T follicular helper cell (primary cell): Measurements from ENCODE around the gene ETV3.

Source experiments
- DNase-seq: peaks from one replicate; pipeline ENCODE4 v3.0.0-alpha.2; 2020; ENCODE audit warnings: low read depth

The ETV3 gene

DNA sequence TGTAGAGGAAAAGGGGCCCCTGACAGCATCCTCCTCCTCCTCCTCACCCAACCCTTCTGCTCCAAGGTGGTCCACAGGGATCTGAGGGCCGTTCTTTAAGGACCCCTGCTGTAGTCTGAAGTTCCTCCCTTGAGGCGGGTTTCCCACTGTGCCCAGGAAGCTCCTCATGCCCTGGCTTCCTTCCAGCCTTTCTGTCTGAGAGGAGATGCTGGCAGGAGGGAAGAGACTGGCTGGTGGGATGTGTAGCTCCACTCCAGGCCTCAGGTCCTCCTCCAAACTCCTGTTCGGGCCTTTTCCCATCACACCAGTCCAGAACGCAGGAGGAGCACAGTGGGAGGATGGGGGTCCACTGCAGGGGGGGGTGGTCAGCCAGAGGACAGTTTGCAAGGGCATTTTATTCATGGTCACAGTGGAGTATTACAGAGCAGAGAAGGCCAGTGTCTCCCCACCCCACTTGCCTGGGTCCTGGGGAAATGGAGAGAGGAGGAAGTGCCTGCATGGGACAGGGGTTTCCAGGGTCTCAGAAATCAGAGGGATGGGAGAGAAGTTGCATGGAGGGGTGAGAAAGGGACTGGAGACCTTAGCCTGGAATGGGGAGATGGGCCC lies 46.4 kb downstream of the ETV3 start:
- no peak for DNase-seq

DNA sequence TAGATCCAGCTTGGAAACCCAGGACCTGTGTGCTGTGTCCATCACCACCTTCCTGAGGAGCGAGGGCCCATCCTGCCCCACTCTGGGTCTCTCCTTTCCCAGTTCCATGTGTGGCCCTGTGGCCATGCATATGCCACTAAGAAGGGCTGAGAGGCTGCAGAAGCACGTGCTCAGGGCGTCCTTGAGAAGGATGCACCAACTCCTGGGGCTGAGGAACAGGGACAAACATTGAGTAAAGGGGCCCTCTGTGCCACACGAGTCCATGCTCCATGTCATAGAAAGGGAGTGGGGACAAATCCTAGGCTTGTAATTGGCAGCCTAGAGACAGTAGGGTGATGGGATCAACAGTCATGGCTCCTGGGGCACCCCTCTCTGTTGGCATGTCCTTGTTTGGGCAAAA lies 47.0 kb downstream of the ETV3 start:
- no peak for DNase-seq

DNA sequence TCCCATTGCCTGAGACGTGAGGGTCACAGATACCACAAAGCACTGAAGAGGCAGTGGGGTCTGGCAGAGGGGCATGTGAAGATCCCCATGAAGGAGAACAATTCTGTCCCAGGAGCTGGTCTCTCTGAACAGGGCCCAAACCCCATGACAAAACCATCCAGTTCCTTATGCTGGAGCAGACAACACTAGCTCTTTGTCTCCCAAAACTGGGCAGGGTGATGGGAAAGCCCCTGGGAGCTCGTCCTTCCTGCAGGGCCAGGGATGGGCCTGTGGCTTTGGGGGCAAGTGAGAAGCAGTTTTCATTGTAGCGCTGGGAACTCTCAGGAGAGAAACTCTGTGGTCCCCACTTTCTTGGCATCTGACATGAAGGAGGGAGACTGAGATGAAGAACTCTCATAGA lies 47.4 kb downstream of the ETV3 start:
- DNase-seq, result no peak

DNA sequence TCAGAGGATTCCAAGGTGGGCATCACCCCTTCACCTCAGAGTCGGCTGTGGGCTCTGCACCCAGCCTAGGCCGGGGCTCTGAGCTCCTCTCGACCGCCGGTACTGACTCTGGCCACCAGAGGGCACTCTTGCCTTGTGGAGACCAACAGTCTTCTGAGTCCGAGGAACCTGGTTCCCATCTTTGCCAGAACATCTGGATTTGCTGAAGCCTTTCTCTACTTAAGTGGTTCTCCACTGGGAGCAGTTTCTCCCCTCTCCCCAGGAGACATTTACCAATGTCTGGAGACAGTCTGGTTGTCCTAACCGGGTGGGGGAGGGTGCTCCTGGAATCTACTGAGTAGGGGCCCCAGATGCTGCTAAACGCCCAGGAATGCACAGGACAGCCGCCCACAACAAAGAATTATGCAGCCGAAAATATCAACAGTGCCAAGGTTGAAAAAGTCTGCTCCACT lies 48.0 kb downstream of the ETV3 start:
- peak; percentile 79 for DNase-seq

DNA sequence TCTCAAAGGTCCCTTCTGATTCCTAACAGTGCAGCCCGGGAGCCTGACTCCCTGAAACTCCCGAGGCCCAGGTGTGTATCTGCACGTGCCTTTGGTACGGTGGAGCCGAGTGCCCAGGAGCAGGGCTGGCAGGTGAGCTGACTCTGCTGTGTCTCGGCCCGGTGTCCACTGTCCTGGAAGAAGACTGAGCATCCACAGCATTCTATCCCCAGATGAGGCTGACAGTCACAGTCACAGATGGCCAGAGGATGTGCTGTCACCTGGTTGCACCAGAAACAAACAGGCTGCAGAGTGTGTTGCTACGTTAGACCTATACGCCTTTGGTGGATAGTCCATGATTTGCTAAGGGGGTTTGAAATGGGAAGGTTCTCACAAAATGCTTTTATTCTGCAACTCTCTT lies 48.4 kb downstream of the ETV3 start:
- DNase-seq, result no peak

DNA sequence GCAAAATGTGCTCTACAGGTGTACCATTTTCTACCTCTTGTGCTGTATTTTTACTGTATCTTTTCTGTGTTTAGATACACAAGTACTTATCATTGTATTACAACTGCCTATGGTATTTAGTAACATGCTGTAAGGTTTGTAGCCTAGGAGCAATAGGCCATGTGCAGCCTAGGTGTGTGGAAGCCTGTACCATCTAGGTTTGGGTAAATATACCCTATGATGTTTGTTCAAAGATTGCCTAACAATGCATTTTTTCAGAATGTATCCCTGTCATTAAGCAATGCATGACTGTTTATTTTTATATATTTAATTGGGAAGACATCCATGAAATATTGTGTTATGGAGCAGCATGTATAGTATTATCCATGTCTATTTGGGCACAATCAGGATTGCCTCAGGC lies 49.6 kb downstream of the ETV3 start:
- DNase-seq, result no peak

DNA sequence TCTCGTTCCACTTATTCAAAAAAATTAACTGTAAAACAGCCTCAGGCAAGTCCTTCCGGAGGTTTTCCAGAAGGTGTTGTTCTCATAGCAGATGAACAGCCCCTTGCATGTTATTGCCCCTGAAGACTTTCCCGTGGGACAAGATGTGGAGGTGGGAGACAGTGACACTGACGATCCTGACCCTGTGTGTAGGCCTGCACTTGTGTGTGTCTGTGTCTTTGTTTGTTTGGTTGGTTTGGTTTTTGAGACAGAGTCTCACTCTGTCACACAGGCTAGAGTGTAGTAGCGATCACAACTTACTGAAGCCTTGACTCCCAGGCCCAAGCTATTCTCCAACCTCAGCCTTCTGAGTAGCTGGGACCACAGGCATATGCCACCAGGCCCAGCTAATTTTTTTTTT lies 51.2 kb downstream of the ETV3 start:
- no peak for DNase-seq

DNA sequence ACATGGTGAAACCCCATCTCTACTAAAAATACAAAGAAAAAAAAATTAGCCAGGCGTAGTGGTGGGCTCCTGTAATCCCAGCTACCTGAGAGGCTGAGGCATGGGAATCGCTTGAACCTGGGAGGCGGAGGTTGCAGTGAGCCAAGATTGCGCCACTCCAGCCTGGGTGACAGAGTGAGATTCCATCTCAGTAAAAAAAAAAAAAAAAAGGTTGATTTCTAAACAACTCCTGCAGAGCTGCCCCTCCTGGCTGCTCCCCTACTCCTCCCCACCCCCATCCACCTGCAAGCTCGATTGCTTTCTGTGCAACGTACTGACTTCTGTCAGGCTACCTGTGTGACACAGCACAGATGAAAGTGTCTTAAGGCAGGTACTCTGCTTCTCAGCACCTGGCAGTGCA lies 51.9 kb downstream of the ETV3 start:
- DNase-seq, result no peak

DNA sequence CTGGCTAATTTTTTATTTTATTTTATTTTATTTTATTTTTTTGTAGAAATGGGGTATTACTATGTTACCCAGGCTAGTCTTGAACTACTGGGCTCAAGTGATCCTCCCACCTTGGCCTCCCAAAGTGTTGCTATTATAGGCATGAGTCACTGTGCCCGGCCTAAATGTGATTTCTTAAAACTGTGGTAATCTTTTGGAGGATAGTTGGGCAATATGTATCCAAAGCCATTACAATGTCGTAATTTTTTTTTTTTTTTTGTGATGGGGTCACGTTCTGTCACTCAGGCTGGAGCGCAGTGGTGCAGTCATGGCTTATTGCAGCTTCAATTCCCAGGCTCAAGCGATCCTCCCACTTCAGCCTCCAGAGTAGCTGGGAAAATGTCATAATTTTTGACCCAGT lies 52.8 kb downstream of the ETV3 start:
- no peak for DNase-seq

DNA sequence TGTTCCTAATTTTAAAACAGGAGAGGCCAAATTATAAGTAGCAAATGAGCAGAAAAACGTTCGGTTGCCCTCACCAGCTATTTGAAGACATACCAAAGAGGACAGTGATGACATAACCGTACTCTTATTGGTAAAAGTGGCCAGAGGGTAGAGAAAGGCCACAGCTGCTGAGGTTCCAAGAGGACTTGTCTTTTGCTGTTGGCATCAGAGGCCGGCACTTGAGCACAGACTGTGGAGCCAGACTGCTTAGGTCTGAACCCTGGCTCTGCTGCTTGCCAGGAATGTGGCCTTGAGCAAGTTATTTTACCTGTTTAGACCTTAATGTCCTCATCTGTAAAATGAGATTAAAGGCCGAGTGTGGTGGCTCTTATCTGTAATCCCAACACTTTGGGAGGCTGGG lies 53.5 kb downstream of the ETV3 start:
- DNase-seq, result no peak

DNA sequence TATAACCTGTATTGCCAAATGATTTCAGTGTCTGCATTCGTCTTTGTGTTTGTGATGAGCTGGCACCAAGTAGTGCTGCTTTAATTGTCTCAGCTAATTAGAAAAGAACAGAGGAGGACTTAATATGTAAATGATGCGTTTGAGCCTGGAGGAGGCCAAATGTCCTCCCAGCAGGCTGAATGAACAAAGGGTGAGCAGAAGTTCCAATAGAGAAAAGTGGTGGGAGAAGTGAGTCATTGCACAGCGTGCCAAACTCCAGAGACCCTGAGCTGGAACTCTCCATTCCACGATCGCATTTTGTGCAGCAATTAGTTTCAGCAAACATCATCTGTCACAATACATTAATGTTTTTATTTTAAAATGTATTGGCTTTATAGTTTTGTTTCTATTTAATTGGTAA lies 56.5 kb downstream of the ETV3 start:
- no peak for DNase-seq

DNA sequence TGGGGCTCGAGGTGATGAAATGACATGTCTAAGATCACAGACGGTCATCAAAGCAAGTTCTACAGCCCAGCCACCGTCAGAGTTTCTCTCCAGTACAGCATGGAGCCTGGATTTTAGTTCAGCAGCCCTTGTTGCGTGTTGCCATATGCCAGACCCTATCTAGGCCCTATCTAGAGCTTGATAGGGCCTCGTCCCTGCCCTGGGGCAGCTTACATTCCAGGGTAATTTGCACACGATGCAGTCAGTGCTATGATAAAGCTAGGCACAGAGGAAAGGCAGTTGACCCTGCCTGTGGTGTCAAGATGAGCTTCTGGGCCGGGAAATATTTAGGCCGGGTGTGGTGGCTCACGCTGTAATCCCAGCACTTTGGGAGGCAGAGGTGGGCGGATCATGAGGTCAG lies 57.5 kb downstream of the ETV3 start:
- DNase-seq, result no peak

DNA sequence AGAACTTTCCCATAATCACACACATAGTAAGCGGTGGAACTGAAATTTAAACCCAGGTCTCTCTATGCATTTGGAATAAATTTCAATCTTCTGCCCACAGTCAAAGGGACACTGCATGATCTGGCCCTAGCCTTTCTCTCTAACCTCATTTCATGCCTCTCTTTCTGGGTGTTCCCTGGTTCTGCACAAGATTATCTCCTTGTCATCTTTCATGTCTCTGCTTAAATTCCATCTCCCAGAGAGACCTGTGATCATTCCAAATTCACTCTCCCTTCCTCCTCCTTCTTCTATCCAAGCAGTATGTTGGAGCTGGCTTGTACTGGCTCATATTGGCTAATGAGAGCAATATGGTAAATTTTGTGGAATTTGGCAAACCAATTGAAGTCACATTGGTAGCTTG lies 60.8 kb downstream of the ETV3 start:
- no peak for DNase-seq

DNA sequence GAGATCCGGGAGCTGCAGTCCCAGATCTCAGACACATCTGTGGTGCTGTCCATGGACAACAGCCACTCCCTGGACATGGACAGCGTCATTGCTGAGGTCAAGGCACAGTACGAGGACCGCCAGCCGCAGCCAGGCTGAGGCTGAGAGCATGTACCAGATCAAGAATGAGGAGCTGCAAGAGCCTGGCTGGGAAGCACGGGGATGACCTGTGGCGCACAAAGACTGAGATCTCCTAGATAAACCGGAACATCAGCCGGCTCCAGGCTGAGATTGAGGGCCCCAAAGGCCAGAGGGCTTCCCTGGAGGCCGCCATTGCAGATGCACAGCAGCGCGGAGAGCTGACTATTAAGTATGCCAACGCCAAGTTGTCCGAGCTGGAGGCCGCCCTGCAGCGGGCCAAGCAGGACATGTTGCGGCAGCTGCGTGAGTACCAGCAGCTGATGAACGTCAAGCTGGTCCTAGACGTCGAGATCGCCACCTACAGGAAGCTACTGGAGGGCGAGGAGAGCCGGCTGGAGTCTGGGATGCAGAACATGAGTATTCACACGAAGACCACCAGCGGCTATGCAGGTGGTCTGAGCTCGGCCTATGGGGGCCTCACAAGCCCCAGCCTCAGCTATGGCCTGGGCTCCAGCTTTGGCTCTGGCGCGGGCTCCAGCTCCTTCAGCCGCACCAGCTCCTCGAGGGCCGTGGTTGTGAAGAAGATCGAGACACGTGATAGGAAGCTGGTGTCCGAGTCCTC lies 64.1 kb downstream of the ETV3 start:
- DNase-seq, result peak; percentile 7
